HFFc6 (cell line): Measurements from ENCODE around the gene BORCS5. TPM values are rescaled to one million over a fixed set of nuclear protein-coding genes. Genes with fewer than 3 reads are reported as not detected.
"Not testable (repeated sequence)": the region's sequence is repeated elsewhere in the genome, so short reads cannot be mapped to it uniquely, and the experiment has no call there.

Experiments
- DNase-seq: peaks from one replicate; pipeline ENCODE4 v3.0.0-alpha.2; 2018
- H3K27ac Mint-ChIP-seq: 2 replicates; pipeline ENCODE4 v1.8.0; 2020; ENCODE audit warnings: mild to moderate bottlenecking, mixed read lengths
- H3K27me3 Mint-ChIP-seq: 2 replicates; pipeline ENCODE4 v1.8.0; 2021; ENCODE audit warnings: mild to moderate bottlenecking, moderate library complexity, mixed read lengths; ENCODE audit not compliant: insufficient read depth
- H3K36me3 Mint-ChIP-seq: 2 replicates; pipeline ENCODE4 v1.8.0; 2021; ENCODE audit warnings: low read depth, mixed read lengths
- H3K4me1 Mint-ChIP-seq: 2 replicates; pipeline ENCODE4 v1.8.0; 2020; ENCODE audit warnings: low read depth, mixed read lengths
- H3K4me3 Mint-ChIP-seq: 2 replicates; pipeline ENCODE4 v1.8.0; 2020; ENCODE audit warnings: mild to moderate bottlenecking, moderate library complexity, mixed read lengths
- H3K9me3 Mint-ChIP-seq: 2 replicates; pipeline ENCODE4 v1.8.0; 2020; ENCODE audit warnings: mild to moderate bottlenecking, mixed read lengths
- total RNA-seq, 6 experiments: library from RNA; stranded (reverse); fragmentation: NEBNext Ultra II Directional; extraction: Animal tissue kit (Norgen Biotek cat#: 25700); gene quantifications; 2 replicates in 1 of 6; 3 replicates in 5 of 6; pipeline ENCODE4 v1.2.3, GENCODE V29; 2021
- TF ChIP-seq, protein P1 (sequence below): fragments of 200-600 bp; sonication (generic); IDR thresholded peaks from 2 replicates; pipeline ENCODE4 v1.5.0; 2021; ENCODE audit warnings: antibody characterized with exemption, mild to moderate bottlenecking

The BORCS5 gene
- total RNA-seq, 6 experiments from 2014 or later, result 8.7 to 13.9 (median 10.6) TPM

DNA sequence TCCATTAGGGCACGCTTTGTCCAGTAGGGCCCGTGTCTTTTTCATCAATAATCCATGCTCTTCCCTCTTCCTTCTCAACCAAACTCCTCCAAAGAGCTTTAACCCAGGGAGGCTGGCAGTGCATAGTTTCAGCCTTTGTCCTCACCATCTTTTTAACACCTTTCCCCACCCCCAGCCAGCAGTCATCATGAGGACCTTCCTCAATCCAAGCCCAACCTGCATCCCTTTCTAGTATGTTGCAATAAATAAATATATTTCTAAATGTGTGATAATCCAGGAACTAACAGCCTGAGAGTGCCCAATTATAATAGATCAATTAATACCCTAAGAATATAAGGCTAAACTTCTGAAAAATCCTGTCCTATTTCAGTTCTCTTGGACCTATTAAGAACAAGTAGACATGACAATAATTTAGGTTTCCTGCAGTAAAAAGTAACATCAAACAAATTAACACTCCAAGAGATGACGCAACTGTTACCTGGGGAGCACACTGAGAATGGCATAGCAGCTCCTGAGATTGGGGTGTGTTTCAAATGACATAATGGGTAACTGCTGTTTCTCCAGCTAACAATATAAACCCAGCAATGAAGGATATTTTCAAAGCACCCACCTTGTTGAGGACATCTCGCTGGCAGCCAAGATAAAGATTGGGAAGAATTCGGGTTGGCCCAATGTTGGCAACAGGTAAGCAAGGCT, 143.2 kb downstream of the BORCS5 start:
- H3K9me3 Mint-ChIP-seq, result no peaks in the 10 kb centered on the region
- H3K4me1 Mint-ChIP-seq, result peaks cover 2% of the 10 kb centered on the region
- TF ChIP-seq, protein P1, sequence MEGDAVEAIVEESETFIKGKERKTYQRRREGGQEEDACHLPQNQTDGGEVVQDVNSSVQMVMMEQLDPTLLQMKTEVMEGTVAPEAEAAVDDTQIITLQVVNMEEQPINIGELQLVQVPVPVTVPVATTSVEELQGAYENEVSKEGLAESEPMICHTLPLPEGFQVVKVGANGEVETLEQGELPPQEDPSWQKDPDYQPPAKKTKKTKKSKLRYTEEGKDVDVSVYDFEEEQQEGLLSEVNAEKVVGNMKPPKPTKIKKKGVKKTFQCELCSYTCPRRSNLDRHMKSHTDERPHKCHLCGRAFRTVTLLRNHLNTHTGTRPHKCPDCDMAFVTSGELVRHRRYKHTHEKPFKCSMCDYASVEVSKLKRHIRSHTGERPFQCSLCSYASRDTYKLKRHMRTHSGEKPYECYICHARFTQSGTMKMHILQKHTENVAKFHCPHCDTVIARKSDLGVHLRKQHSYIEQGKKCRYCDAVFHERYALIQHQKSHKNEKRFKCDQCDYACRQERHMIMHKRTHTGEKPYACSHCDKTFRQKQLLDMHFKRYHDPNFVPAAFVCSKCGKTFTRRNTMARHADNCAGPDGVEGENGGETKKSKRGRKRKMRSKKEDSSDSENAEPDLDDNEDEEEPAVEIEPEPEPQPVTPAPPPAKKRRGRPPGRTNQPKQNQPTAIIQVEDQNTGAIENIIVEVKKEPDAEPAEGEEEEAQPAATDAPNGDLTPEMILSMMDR, result no peak
- H3K27me3 Mint-ChIP-seq, result no peaks in the 10 kb centered on the region; the same call in 1 of the 2 replicates
- H3K27ac Mint-ChIP-seq, result no peak overlapping the region
- DNase-seq, result no peak
- H3K36me3 Mint-ChIP-seq, result no peaks in the 10 kb centered on the region
- H3K4me3 Mint-ChIP-seq, result no peak overlapping the region

DNA sequence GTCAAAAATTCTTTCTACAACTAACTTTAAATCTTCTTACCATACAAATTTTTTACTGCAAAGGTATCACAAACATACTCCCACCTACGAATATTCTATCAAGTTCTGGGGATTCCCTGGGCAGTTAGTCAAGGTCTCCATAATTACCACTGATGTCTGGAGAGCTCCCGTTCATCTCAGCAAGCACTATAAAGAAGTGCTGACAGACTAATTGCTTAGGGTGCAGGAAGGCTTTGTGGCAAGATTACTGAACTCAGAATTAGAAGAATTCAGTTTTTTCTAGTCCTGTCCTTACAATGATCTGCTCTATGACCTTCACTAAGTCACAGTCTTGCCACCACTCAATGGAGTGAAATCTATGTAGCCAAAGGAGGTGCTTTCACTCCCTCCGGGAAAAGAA, 144.2 kb downstream of the BORCS5 start:
- Mint-ChIP-seq H3K36me3 (no peaks in the 10 kb centered on the region), H3K9me3 (no peaks in the 10 kb centered on the region), H3K4me3 (no peak overlapping the region), H3K27ac (no peak overlapping the region), H3K27me3 (no peaks in the 10 kb centered on the region; the same call in 1 of the 2 replicates), H3K4me1 (peaks cover 13% of the 10 kb centered on the region)
- TF ChIP-seq, protein P1, result no peak
- DNase-seq, result no peak

DNA sequence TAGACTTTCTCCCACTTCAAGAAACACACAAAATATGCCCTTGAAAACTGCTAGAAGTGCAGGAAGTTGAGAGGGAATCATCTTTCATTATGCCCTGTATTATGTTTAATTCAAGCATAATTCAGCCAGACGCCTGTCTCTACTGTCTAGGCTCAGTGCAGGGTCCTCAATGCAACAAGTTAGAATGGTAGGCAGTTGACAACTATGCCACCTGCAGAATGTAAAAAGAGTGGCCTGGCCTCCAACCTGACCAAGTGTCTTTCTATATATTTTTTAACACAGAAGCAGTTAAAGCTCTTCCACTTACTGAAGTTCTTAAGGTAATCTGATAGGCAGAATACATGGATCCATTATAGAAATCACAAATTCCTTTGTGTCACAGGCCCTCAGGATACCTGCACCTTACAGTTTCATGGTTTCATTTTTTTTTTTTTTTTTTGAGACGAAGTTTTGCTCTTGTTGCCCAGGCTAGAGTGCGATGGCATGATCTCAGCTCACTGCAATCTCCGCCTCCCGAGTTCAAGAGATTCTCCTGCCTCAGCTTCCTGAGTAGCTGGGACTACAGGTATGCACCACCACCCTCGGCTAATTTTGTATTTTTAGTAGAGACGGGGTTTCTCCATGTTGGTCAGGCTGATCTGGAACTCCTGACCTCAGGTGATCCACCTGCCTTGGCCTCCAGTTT, 145.4 kb downstream of the BORCS5 start:
- H3K9me3 Mint-ChIP-seq, H3K27ac Mint-ChIP-seq, H3K4me3 Mint-ChIP-seq, DNase-seq, H3K36me3 Mint-ChIP-seq, H3K27me3 Mint-ChIP-seq: not testable (repeated sequence)
- peaks cover 24% of the 10 kb centered on the region for H3K4me1 Mint-ChIP-seq

DNA sequence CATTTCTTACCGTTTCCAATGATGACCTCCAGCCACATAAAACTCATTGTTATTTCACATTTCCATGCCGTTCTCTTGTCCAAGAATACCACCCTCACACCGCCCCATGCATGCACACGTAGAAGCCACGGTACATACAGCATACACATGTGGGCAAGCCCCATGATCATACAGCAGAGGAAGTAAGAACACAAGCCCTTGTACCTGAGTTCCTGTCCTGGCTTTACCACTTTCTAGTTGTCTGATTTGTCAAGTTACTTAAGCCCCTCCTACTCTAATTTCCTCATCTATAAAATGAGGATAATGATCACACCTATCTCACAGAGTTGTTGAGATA, 145.9 kb downstream of the BORCS5 start:
- TF ChIP-seq, protein P1, result no peak
- H3K27ac Mint-ChIP-seq, result no peak overlapping the region
- peaks cover 26% of the 10 kb centered on the region for H3K4me1 Mint-ChIP-seq
- no peaks in the 10 kb centered on the region; the same call in 1 of the 2 replicates for H3K27me3 Mint-ChIP-seq
- no peaks in the 10 kb centered on the region for H3K9me3 Mint-ChIP-seq
- H3K4me3 Mint-ChIP-seq, result no peak overlapping the region
- no peaks in the 10 kb centered on the region for H3K36me3 Mint-ChIP-seq
- DNase-seq, result no peak

DNA sequence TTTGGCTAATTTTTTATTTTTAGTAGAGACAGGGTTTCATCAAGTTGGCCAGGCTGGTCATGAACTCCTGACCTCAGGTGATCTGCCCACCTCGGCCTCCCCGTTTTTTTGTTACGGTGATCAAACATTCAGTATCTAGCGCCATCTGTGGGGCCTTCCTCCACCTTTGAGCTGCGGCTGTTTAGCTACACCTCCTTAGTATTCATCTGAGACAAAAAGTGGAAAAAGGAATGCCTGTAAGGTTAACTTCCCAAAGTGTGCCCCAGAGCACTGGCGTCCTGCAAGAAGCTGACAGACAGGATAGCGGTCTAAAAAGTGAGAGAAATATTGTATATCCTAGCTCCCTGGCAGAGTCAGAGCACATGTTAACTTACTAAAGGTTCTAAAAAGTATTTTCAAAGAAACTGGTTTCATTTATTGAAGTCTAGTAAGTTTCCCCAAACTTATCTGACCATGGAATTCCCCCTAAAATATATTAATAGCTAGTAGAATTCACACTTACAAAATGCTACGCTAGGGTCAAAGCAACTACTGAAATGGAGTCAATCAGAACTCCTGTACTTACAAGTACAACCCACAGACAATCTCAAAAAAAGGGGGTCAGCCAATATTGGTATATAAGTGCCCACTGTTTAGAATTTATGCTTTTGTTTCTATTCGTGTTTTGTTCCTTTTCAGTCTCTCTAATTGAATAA, 146.7 kb downstream of the BORCS5 start:
- no peak for DNase-seq
- Mint-ChIP-seq H3K36me3 (no peaks in the 10 kb centered on the region), H3K9me3 (no peaks in the 10 kb centered on the region), H3K4me1 (peaks cover 26% of the 10 kb centered on the region), H3K4me3 (no peak overlapping the region), H3K27ac (no peak overlapping the region), H3K27me3 (no peaks in the 10 kb centered on the region; the same call in 1 of the 2 replicates)
- TF ChIP-seq, protein P1, result no peak
